Measurements from ENCODE around the gene RPH3AL. TPM values are rescaled to one million over a fixed set of nuclear protein-coding genes. Genes with fewer than 3 reads are reported as not detected.

Gene RPH3AL
- polyA plus RNA-seq, 1 experiment: 4.0 TPM

GRCh38 chr17:386141-386876 lies 33.7 kb upstream of the RPH3AL start:
- no peak for DNase-seq (ENCODE audit: low read depth)
- no peaks in the 10 kb centered on the region for H3K36me3 ChIP-seq (ENCODE audit: control insufficient read depth, insufficient read depth, low read length)
- ChIA-PET CTCF (interaction anchor here (0.6 to 4.1 kb wide), 16 partner anchors 10 to 514 kb away, joined by 3 to 26 read pairs (median 4); partner anchors contain the start of gene RPH3AL), POLR2A (no interaction called here)
- H3K27me3 ChIP-seq (ENCODE audit: control insufficient read depth, insufficient read depth, low read length): 0 out of 2 replicates have a peak, but pooled peaks cover 2% of the 10 kb centered on the region
- H3K4me3 ChIP-seq (ENCODE audit: low read depth, low read length): peak overlapping the region; percentile 49
- peak; percentile 41 for TF ChIP-seq CTCF (IDR thresholded peaks at IDR 0.05; ENCODE audit: insufficient read depth, low read depth, low read length)

DNA sequence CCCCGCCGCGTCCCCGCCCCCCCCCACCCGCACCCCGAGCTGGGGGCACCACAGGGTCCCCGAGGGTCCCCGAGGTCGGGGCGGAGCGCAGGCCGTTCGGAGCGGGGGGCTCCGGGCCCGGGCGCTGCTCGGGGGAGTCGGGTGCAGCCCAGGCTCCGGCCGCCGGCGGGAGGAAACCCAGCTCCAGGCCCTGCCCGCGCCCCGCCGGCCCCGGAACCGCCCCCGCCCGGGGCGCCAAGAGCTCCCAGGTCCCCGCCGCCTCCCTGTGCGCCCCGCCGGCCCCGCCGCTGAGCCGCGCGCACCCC lies 33.2 kb upstream of the RPH3AL start:
- peak overlapping the region; percentile 49 for H3K4me3 ChIP-seq (ENCODE audit: low read depth, low read length)
- TF ChIP-seq CTCF (IDR thresholded peaks at IDR 0.05; ENCODE audit: insufficient read depth, low read depth, low read length): no peak
- H3K27me3 ChIP-seq (ENCODE audit: control insufficient read depth, insufficient read depth, low read length): 0 out of 2 replicates have a peak, but pooled peaks cover 2% of the 10 kb centered on the region
- no peak for DNase-seq (ENCODE audit: low read depth)
- CTCF ChIA-PET: interaction anchor here (0.6 to 4.1 kb wide), 13 partner anchors 10 to 515 kb away, joined by 3 to 26 read pairs (median 4); a partner anchor contains a TSS
- no peaks in the 10 kb centered on the region for H3K36me3 ChIP-seq (ENCODE audit: control insufficient read depth, insufficient read depth, low read length)
- POLR2A ChIA-PET: no interaction called here

GRCh38 chr17:385178-385835 lies 32.7 kb upstream of the RPH3AL start:
- 0 out of 2 replicates have a peak, but pooled peaks cover 2% of the 10 kb centered on the region for H3K27me3 ChIP-seq (ENCODE audit: control insufficient read depth, insufficient read depth, low read length)
- ChIA-PET POLR2A (no interaction called here), CTCF (interaction anchor here (0.6 to 4.1 kb wide), 13 partner anchors 9 to 515 kb away, joined by 3 to 26 read pairs (median 4); a partner anchor contains a TSS)
- no peaks in the 10 kb centered on the region for H3K36me3 ChIP-seq (ENCODE audit: control insufficient read depth, insufficient read depth, low read length)
- no peak for DNase-seq (ENCODE audit: low read depth)
- peak overlapping the region; percentile 49 for H3K4me3 ChIP-seq (ENCODE audit: low read depth, low read length)
- no peak for TF ChIP-seq CTCF (IDR thresholded peaks at IDR 0.05; ENCODE audit: insufficient read depth, low read depth, low read length)

DNA sequence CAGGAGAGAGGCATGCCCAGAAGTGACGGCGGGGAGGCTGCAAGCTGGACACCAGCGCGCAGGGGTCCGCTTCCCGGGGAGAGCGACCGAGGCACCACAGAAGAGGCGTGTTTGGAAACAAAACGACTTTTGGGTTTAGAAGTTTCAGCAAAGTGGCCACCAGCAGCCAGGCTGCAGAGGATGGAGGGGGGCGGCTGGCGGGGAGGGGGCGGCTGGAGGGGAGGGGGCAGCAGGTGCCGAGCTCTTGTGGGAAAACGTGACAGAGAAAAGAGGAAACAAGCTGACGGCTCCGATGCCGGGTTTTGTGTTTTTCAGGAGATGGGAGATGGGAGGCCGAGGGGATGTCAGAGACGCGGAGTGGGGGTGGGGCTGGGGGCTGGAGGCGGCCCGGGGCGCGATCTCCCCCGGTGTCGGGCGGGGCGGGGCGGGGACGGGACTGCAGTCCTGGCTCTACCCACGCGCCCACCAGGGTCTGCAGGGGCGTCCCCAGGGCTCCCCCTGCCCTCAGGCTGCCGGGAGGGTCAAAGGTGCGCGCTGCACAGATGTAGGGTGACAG lies 32.1 kb upstream of the RPH3AL start:
- CTCF ChIA-PET: no interaction called here
- peak overlapping the region; percentile 49 for H3K4me3 ChIP-seq (ENCODE audit: low read depth, low read length)
- DNase-seq (ENCODE audit: low read depth): no peak
- no peaks in the 10 kb centered on the region for H3K36me3 ChIP-seq (ENCODE audit: control insufficient read depth, insufficient read depth, low read length)
- POLR2A ChIA-PET: no interaction called here
- TF ChIP-seq CTCF (IDR thresholded peaks at IDR 0.05; ENCODE audit: insufficient read depth, low read depth, low read length): no peak
- H3K27me3 ChIP-seq (ENCODE audit: control insufficient read depth, insufficient read depth, low read length): 0 out of 2 replicates have a peak, but pooled peaks cover 2% of the 10 kb centered on the region
